ENCODE results near the gene KLHL42.

The KLHL42 gene

GRCh38 chr12:27814851-27815591, 35.0 kb downstream of the KLHL42 start:
- Histone ChIP-seq H3K27me3 (ENCODE audit: control insufficient read depth in 1 of 2, insufficient read depth in 2 of 2, low read length in 2 of 2) (no peaks in the 10 kb centered on the region), H3K36me3 (ENCODE audit: control insufficient read depth in 1 of 2, insufficient read depth in 2 of 2, low read length in 2 of 2) (no peaks in the 10 kb centered on the region), H3K9me3 (ENCODE audit: control insufficient read depth in 1 of 2, low read length in 2 of 2) (no peaks in the 10 kb centered on the region), H3K4me3 (ENCODE audit: low read depth in 1 of 2, low read length in 2 of 2) (no peak overlapping the region), H3K4me1 (ENCODE audit: control insufficient read depth in 1 of 2, insufficient read depth in 2 of 2, low read length in 2 of 2) (no peaks in the 10 kb centered on the region), H3K27ac (ENCODE audit: low read depth, low read length) (no peak overlapping the region), H3K9ac (ENCODE audit: low read depth in 1 of 2, low read length in 2 of 2) (no peak overlapping the region)

DNA sequence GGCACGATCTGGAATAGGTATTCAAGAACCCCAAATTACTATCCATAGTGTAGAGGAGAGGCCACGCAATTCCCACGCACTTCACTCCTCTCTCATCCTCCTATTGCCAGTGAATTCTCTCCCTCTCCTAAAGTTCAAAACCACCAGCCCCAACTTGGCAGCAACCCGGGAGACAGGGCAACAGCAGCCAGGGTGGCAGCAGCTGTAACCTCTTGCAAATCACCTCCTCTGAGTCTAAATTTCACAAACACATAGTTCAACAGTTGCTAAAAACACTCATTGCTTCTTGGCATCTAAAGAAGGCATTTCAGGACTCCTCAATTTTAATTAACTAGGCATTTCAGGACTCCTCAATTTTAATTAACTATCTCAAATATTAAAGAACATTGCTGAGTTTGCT, 37.7 kb downstream of the KLHL42 start:
- no peak overlapping the region for H3K9ac ChIP-seq (ENCODE audit: low read depth in 1 of 2, low read length in 2 of 2)
- H3K4me1 ChIP-seq (ENCODE audit: control insufficient read depth in 1 of 2, insufficient read depth in 2 of 2, low read length in 2 of 2) = peaks cover 0 to 3% of the 10 kb centered on the region in 2 donors
- no peaks in the 10 kb centered on the region for H3K9me3 ChIP-seq (ENCODE audit: control insufficient read depth in 1 of 2, low read length in 2 of 2)
- H3K27ac ChIP-seq (ENCODE audit: low read depth, low read length) = no peak overlapping the region
- no peak overlapping the region for H3K4me3 ChIP-seq (ENCODE audit: low read depth in 1 of 2, low read length in 2 of 2)
- peaks cover 0 to 3% of the 10 kb centered on the region in 2 donors for H3K27me3 ChIP-seq (ENCODE audit: control insufficient read depth in 1 of 2, insufficient read depth in 2 of 2, low read length in 2 of 2)
- H3K36me3 ChIP-seq (ENCODE audit: control insufficient read depth in 1 of 2, insufficient read depth in 2 of 2, low read length in 2 of 2) = no peaks in the 10 kb centered on the region

DNA sequence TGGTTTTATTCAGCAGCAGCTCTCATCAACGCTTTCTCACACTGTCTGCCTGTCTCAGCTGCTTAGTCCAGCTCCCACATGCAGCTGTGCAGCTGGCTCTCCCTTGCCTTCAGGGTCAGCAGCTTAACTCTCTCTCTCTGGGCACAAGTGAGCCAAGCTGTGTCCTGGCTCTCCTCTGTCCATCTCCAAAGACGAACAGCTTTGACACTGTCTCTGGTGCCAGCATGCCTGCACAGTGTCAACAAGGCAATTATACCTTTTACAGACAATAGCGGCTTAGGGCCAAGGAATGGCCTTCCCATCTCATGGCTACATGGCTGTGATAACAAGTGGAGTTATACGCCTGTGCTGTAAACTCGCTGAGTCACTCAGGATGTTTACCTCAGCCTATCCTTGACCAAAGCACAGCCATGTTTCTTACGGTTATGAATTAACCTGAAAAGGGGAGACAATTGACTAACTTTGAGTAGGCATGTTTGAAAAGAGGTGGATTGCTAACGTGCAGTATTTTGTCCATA, 38.4 kb downstream of the KLHL42 start:
- H3K4me3 ChIP-seq (ENCODE audit: low read depth in 1 of 2, low read length in 2 of 2) = no peak overlapping the region
- no peaks in the 10 kb centered on the region for H3K9me3 ChIP-seq (ENCODE audit: control insufficient read depth in 1 of 2, low read length in 2 of 2)

GRCh38 chr12:27820564-27820963, 40.5 kb downstream of the KLHL42 start:
- Histone ChIP-seq H3K9me3 (ENCODE audit: control insufficient read depth in 1 of 2, low read length in 2 of 2) (no peaks in the 10 kb centered on the region), H3K4me3 (ENCODE audit: low read depth in 1 of 2, low read length in 2 of 2) (no peak overlapping the region), H3K9ac (ENCODE audit: low read depth in 1 of 2, low read length in 2 of 2) (no peak overlapping the region)

More for the DNA sequence above, 38.4 kb downstream of the KLHL42 start:
- Histone ChIP-seq H3K27ac (ENCODE audit: low read depth, low read length) (no peak overlapping the region), H3K36me3 (ENCODE audit: control insufficient read depth in 1 of 2, insufficient read depth in 2 of 2, low read length in 2 of 2) (no peaks in the 10 kb centered on the region), H3K4me1 (ENCODE audit: control insufficient read depth in 1 of 2, insufficient read depth in 2 of 2, low read length in 2 of 2) (peaks cover 0 to 3% of the 10 kb centered on the region in 2 donors), H3K27me3 (ENCODE audit: control insufficient read depth in 1 of 2, insufficient read depth in 2 of 2, low read length in 2 of 2) (peaks cover 0 to 5% of the 10 kb centered on the region in 2 donors), H3K9ac (ENCODE audit: low read depth in 1 of 2, low read length in 2 of 2) (no peak overlapping the region)

DNA sequence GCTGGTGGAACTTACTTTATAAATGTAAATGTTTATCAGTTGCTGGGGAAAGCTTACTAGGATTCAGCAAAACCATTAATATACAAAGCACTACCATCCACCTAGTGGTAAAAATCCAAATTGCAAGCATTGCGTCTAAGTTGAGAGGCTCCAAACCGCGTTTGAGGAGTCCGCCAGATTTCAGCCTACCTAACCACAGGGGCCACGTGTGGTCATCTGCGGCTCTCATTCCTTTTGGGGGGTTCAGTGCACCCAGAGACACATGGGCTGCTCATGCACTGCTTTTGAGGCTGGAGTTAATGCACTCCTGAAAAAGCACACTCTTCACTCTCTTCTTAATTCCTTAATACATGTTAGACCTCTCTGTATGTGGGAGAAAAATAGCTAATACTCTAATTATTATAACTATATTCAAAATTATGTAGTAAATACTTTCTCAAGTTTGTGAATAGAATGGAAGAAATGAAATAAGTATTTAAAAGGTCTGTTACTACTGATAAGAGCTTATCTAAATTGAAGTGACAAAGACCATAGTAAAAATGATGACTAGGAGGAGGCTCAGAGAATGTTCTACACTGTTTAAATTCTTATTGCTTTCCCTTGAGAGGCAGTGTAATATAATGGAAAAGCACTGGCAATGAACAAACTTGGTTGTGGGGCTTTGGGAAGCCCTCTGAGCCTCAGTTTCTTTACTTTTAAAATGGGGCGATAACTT, 41.4 kb downstream of the KLHL42 start:
- H3K27ac ChIP-seq (ENCODE audit: low read depth, low read length) = no peak overlapping the region
- H3K27me3 ChIP-seq (ENCODE audit: control insufficient read depth in 1 of 2, insufficient read depth in 2 of 2, low read length in 2 of 2) = peaks cover 0 to 6% of the 10 kb centered on the region in 2 donors
- H3K4me3 ChIP-seq (ENCODE audit: low read depth in 1 of 2, low read length in 2 of 2) = no peak overlapping the region
- H3K9me3 ChIP-seq (ENCODE audit: control insufficient read depth in 1 of 2, low read length in 2 of 2) = no peaks in the 10 kb centered on the region
- H3K4me1 ChIP-seq (ENCODE audit: control insufficient read depth in 1 of 2, insufficient read depth in 2 of 2, low read length in 2 of 2) = peaks cover 0 to 3% of the 10 kb centered on the region in 2 donors
- H3K9ac ChIP-seq (ENCODE audit: low read depth in 1 of 2, low read length in 2 of 2) = no peak overlapping the region
- no peaks in the 10 kb centered on the region for H3K36me3 ChIP-seq (ENCODE audit: control insufficient read depth in 1 of 2, insufficient read depth in 2 of 2, low read length in 2 of 2)

More at GRCh38 chr12:27820564-27820963, 40.5 kb downstream of the KLHL42 start:
- peaks cover 0 to 6% of the 10 kb centered on the region in 2 donors for H3K27me3 ChIP-seq (ENCODE audit: control insufficient read depth in 1 of 2, insufficient read depth in 2 of 2, low read length in 2 of 2)
- H3K36me3 ChIP-seq (ENCODE audit: control insufficient read depth in 1 of 2, insufficient read depth in 2 of 2, low read length in 2 of 2) = no peaks in the 10 kb centered on the region
- no peak overlapping the region for H3K27ac ChIP-seq (ENCODE audit: low read depth, low read length)
- peaks cover 0 to 3% of the 10 kb centered on the region in 2 donors for H3K4me1 ChIP-seq (ENCODE audit: control insufficient read depth in 1 of 2, insufficient read depth in 2 of 2, low read length in 2 of 2)

GRCh38 chr12:27822076-27822712, 42.2 kb downstream of the KLHL42 start:
- peaks cover 0 to 3% of the 10 kb centered on the region in 2 donors for H3K4me1 ChIP-seq (ENCODE audit: control insufficient read depth in 1 of 2, insufficient read depth in 2 of 2, low read length in 2 of 2)
- H3K27ac ChIP-seq (ENCODE audit: low read depth, low read length) = no peak overlapping the region
- H3K4me3 ChIP-seq (ENCODE audit: low read depth in 1 of 2, low read length in 2 of 2) = no peak overlapping the region

GRCh38 chr12:27823038-27823437, 43.0 kb downstream of the KLHL42 start:
- Histone ChIP-seq H3K27ac (ENCODE audit: low read depth, low read length) (no peak overlapping the region), H3K4me1 (ENCODE audit: control insufficient read depth in 1 of 2, insufficient read depth in 2 of 2, low read length in 2 of 2) (peaks cover 0 to 3% of the 10 kb centered on the region in 2 donors), H3K27me3 (ENCODE audit: control insufficient read depth in 1 of 2, insufficient read depth in 2 of 2, low read length in 2 of 2) (peaks cover 0 to 6% of the 10 kb centered on the region in 2 donors), H3K9me3 (ENCODE audit: control insufficient read depth in 1 of 2, low read length in 2 of 2) (no peaks in the 10 kb centered on the region), H3K4me3 (ENCODE audit: low read depth in 1 of 2, low read length in 2 of 2) (no peak overlapping the region), H3K36me3 (ENCODE audit: control insufficient read depth in 1 of 2, insufficient read depth in 2 of 2, low read length in 2 of 2) (no peaks in the 10 kb centered on the region), H3K9ac (ENCODE audit: low read depth in 1 of 2, low read length in 2 of 2) (no peak overlapping the region)

More at GRCh38 chr12:27822076-27822712, 42.2 kb downstream of the KLHL42 start:
- H3K9me3 ChIP-seq (ENCODE audit: control insufficient read depth in 1 of 2, low read length in 2 of 2) = no peaks in the 10 kb centered on the region
- H3K36me3 ChIP-seq (ENCODE audit: control insufficient read depth in 1 of 2, insufficient read depth in 2 of 2, low read length in 2 of 2) = no peaks in the 10 kb centered on the region
- peaks cover 0 to 6% of the 10 kb centered on the region in 2 donors for H3K27me3 ChIP-seq (ENCODE audit: control insufficient read depth in 1 of 2, insufficient read depth in 2 of 2, low read length in 2 of 2)
- H3K9ac ChIP-seq (ENCODE audit: low read depth in 1 of 2, low read length in 2 of 2) = no peak overlapping the region

GRCh38 chr12:27824126-27824842, 44.3 kb downstream of the KLHL42 start:
- no peak overlapping the region for H3K27ac ChIP-seq (ENCODE audit: low read depth, low read length)

DNA sequence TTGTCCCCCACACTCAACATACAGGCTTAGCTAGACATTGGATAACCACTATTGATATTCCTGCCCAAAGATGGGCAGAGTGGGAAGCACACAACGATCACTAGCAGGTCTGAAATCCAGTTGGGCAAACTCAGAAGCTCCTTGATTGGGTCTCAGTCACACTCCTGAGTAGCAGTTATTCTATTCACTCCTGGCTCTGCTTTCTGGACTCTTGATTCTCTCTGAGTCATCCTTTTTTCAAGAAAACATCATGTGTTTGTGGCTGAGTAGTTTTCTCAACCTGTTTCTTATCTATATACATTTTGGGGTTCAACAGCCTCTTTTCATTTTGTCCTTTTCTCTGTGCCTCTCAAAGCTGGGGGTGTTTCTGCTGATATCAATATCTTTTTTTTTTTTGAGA, 46.0 kb downstream of the KLHL42 start:
- Histone ChIP-seq H3K27ac (ENCODE audit: low read depth, low read length) (no peak overlapping the region), H3K9ac (ENCODE audit: low read depth in 1 of 2, low read length in 2 of 2) (no peak overlapping the region), H3K27me3 (ENCODE audit: control insufficient read depth in 1 of 2, insufficient read depth in 2 of 2, low read length in 2 of 2) (peaks cover 0 to 6% of the 10 kb centered on the region in 2 donors), H3K36me3 (ENCODE audit: control insufficient read depth in 1 of 2, insufficient read depth in 2 of 2, low read length in 2 of 2) (no peaks in the 10 kb centered on the region), H3K4me1 (ENCODE audit: control insufficient read depth in 1 of 2, insufficient read depth in 2 of 2, low read length in 2 of 2) (peaks cover 0 to 3% of the 10 kb centered on the region in 2 donors), H3K9me3 (ENCODE audit: control insufficient read depth in 1 of 2, low read length in 2 of 2) (no peaks in the 10 kb centered on the region), H3K4me3 (ENCODE audit: low read depth in 1 of 2, low read length in 2 of 2) (no peak overlapping the region)

More at GRCh38 chr12:27824126-27824842, 44.3 kb downstream of the KLHL42 start:
- peaks cover 0 to 3% of the 10 kb centered on the region in 2 donors for H3K4me1 ChIP-seq (ENCODE audit: control insufficient read depth in 1 of 2, insufficient read depth in 2 of 2, low read length in 2 of 2)
- H3K36me3 ChIP-seq (ENCODE audit: control insufficient read depth in 1 of 2, insufficient read depth in 2 of 2, low read length in 2 of 2) = no peaks in the 10 kb centered on the region
- H3K27me3 ChIP-seq (ENCODE audit: control insufficient read depth in 1 of 2, insufficient read depth in 2 of 2, low read length in 2 of 2) = peaks cover 0 to 6% of the 10 kb centered on the region in 2 donors
- no peak overlapping the region for H3K4me3 ChIP-seq (ENCODE audit: low read depth in 1 of 2, low read length in 2 of 2)
- H3K9me3 ChIP-seq (ENCODE audit: control insufficient read depth in 1 of 2, low read length in 2 of 2) = no peaks in the 10 kb centered on the region
- H3K9ac ChIP-seq (ENCODE audit: low read depth in 1 of 2, low read length in 2 of 2) = no peak overlapping the region
